Lower leg skin (tissue), 3 donors: Measurements from ENCODE around the gene PIK3AP1.
"Not testable (repeated sequence)": the region's sequence is repeated elsewhere in the genome, so short reads cannot be mapped to it uniquely, and the experiment has no call there.

Source experiments
- CTCF ChIP-seq, 3 donors: fragments of 450-650 bp; IDR thresholded peaks; one replicate each; pipeline ENCODE4 v1.5.1; 2016; ENCODE audit warnings: antibody characterized with exemption in 3 of 3, mild to moderate bottlenecking in 3 of 3, moderate library complexity in 2 of 3
- POLR2A ChIP-seq, 2 donors: fragments of 450-650 bp; IDR thresholded peaks; one replicate each; pipeline ENCODE4 v1.6.1; 2016 to 2017; ENCODE audit warnings: antibody characterized with exemption in 2 of 2, mild to moderate bottlenecking in 1 of 2, moderate library complexity in 1 of 2

- not testable (repeated sequence) for TF ChIP-seq CTCF, POLR2A (IDR thresholded peaks at IDR 0.05)
These were observed 145.8 kb downstream of the PIK3AP1 start for GRCh38 chr10:96574564-96574963.
